CD4-positive, alpha-beta T cell treated with Interleukin-17A for 4 hours (primary cell): Measurements from ENCODE around the gene CACNA1C.

Source experiments
- DNase-seq: peaks from one replicate; pipeline ENCODE4 v3.0.0-alpha.2; 2020; ENCODE audit warnings: mixed read lengths

The CACNA1C gene

DNA sequence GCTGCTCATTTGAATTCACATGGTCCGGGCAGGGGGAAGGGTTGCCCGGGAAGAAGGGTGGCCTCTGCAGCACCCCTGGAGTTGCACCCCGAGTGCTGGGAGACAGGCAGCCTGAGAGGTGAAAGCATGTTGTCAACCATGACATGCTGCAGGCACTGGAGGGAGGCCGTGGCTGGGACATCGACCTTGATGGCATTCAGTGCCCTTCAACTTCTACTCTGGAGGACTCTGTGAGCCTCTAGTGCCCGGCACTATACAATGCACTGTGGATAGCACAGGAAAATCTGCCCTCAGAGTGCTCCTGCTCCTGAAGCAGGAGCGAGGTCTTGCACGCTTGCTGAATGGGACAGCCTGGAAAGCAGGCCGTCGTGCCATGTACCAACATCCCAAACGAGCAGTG is 382.7 kb downstream of the CACNA1C start:
- no peak for DNase-seq

DNA sequence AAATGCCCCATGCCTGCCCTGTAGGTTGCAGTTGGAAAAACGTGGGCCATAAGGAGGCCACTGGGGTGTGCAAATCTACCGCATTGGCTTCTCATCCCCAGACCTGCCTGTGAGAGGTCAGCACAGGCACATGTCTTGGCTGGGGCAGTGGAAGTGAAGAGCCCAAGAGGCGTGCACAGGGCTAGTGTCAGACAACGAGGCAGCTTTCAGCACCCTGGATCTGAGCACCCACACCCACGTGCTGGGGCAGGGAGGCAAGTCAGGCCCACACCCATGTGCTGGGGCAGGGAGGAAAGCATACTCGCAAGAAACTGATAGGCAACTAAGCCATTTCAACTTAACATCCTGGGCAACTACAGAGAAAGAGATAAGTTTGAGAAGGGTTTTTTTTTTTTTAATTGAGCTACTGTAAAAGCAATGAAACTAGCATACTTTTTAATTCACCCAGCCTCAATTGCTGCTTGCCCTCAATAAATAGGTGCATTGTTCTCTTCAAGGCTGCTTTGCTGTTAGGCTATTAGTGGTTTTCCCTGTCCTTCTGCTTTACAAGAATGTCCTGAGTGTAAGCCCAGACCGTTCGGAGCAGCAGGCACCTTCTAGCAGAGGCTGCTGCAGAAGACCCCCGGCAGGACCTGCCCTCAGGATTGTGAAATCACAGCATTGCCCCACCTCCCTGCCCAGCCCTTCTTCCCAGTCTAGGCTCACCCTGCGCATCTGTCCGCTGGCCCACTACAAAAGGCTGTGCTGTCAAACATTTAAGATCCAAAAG is 386.7 kb downstream of the CACNA1C start:
- no peak for DNase-seq

DNA sequence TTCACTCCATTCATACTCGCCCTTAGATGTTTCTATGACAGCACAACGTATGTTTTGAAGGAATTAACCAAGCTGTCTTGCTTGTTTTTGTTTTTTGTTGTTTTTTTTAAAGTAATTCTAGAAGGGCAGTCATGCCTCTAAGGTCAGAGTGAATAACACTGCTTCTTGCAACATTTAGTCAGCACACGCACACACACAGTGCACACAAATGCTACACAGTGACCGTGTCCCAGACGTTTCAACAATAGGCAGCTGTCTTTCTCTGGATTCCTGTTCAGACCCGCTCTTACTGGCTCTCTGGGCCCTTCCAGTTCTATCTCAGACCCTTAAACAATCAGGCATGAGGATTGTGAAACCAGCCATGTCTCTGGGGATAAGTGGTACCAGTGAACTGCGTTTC is 391.0 kb downstream of the CACNA1C start:
- no peak for DNase-seq

DNA sequence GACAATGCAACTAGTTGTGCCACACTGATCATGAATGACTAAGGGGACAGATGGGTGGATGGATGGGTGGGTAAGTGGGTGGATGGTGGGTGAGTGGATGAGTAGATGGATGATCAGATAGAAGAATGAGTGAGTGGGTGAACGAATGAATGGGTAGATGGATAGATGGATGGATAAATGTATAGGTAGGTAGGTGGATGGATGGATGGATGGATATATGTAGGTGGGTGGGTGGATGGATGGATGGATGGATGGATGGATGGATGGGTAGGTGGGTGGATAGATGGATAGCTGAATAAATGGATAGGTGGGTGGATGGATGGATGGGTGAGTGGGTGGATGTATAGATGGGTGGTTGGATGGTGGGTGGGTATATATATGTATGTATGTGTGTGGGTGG is 393.2 kb downstream of the CACNA1C start:
- DNase-seq: no peak

DNA sequence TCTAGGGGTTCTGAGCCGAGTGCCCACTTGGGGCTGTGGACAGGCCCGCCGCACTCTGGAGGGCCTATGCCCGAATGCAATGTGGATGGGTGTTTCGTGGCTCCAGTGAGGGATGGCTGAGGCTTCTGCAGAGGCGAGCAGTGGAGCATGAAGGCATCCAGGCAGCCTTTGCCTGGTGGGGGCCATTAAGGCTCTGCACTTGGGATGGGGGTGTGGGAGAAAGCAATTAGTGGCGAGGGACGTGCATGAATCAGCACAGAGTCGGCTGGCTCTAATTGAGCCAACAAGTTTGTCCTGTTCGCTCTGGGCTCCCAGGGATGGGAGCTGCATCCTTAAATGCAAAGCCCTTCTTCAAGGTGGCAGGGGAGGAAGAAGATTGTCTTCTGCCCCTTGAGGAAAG is 395.1 kb downstream of the CACNA1C start:
- no peak for DNase-seq

DNA sequence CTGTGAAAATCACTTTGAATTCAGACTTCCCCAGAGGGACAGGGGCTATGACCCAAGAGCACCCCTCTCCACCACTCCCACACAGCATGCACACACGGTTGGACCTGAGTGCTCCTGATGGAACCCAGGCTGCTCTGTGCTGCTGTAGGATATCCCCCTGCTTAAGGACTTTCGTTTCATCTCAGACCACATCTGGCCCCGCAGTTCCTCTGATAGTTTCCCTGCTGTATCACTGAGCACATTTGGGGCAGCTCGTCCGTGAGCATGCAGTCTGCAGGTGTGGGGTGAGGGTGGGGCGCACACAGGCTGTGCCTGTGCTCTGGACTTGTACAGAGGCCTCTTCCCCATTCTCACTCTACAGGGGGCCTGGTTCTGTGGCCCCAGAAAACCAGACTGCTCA is 396.8 kb downstream of the CACNA1C start:
- DNase-seq: no peak

DNA sequence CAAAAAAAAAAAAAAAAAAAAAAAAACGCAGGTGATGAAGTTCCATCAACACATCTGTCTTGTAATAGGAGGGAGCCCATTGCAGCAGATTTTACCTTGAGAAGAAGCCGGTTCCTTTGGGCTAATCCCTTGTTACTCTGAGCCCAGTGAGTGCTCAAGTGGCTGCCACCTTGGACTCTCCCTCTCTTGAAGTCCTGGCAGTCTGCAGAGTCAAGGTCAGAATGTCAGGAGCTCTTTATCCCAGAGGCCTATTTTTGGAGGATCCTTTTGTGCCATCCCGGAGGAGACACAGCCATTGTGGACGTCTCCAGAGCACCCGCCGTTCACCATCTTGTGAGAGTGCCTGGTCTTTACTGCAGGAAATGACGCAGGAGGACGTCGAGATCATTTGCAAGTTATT is 397.8 kb downstream of the CACNA1C start:
- no peak for DNase-seq

DNA sequence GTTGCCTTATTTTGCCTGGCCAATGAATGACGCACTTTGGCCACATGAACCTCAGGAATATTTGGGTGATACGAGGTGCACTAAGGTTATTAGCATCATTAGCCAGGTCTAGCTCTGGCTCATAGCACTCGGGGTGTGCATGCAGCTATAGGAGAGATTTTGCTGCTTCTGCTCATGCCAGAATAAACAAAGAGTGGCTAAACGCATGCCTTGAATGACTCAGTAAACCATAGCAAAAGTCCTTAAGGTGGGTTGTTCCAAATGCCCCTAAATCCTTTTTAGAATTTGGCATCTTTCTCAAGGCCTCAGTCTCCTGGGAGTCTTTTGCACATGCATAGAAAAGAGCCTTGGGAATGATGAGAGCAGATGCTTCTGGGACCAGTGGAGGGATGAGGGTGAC is 398.2 kb downstream of the CACNA1C start:
- DNase-seq: no peak

DNA sequence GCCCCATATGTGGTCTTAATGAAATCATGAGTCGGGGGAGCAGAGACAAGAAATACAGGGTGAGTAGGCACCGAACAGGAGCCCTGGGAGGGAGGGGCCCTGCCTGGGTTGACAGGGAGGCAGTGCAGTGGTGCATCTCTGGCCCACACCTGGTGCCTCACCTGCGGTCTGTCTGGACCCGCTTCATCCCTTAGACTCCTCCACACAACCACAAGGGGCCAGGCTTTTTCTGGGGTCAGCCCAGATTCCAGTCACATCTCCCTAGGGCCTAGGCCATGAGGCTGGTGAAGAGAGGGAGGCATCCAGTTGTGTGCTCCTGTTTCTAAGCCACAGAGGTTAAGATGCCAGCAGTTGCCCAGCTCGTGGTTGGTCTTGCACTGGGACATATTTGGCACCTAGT is 398.7 kb downstream of the CACNA1C start:
- no peak for DNase-seq

DNA sequence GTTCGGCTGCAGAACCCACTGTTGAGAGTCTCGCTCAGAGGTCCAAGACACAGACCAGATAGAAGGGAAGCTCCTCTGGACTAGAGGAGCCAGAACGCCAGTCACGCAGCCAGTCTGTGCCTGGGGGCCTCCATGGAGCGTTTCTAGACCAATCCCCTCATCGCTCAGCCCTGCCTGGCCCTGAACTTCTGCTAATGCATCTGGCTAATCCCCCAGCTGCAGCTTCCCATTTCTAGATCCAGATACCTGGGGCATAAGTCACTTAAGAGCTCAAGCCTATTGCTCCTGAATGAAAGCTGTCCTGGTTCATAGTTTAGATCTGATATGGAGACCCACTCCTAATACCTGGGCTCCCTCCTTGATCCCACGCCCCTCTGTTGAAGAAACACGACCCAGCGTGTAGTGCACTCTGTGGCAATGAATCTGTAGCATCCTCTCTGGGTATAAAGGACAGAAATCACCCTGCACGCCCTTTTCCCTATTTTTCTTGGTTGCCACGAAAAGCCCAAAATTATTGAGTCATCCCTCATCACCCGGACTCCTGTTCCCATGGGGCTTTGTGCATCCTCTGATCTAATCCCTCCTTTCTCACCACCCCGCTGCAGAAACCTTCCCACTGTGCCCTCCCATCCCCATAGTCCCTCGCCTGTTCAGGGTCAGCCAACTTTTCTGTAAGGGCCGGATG is 400.4 kb downstream of the CACNA1C start:
- DNase-seq: no peak

DNA sequence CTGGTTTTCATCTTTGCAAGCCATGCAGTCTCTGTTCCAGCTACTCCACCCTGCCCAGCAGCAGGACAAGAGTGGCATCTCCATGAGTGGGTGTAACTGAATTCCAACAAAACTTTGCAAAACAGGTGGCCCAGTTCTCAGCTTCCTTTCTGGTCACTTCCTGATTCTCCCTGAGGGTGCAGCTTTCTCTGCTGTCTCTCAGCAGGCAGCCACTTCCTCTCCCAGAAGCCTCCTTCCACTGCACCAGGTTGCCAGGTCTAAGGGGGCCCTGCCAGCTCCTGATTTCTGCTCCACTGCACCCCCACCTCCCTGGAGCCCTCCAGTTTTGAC is 400.9 kb downstream of the CACNA1C start:
- DNase-seq: no peak

DNA sequence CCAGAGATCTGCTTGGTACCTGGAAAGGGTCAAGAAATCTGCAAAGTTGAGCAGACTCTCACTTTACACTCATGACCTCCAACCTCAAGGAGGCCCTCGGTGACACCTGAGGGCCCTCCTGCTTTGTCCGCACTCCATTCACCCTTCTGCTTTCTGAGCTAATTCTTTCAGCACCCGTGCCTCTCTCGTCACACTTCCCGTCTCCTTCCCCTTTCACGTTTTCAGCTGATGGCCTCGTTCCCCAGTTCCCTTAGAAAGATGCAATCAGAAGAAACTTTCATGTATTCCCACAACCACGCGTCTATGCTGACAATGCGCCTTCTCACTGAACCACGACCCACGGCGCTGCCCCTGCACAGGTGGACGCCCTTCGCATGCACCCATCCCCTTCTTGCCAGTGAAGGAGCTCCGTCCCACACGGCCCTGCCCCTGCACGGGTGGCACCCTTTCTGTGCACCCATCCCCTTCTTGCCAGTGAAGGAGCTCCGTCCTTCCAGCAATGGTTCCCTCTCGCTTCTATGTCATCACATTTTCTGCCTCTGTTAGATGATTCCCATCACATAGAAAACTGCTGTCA is 401.9 kb downstream of the CACNA1C start:
- no peak for DNase-seq

DNA sequence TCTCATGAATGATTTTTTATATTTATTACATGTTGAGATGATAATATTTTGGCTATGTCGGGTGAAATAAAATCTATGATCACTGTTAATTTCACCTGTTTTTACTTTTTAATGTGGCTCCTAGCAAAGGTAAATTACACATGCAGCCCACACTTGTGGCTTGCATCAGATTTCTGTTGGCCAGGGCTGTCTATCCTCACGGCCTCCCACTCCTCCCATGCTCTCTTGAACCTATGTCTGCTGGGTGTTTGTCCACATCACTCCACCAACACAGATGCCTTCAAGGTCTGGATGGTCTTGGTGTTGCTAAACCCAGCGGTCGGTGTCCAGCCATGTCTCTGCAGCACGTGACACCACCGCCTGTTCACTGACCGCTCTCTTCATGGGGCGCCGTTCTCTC is 402.6 kb downstream of the CACNA1C start:
- DNase-seq: no peak

DNA sequence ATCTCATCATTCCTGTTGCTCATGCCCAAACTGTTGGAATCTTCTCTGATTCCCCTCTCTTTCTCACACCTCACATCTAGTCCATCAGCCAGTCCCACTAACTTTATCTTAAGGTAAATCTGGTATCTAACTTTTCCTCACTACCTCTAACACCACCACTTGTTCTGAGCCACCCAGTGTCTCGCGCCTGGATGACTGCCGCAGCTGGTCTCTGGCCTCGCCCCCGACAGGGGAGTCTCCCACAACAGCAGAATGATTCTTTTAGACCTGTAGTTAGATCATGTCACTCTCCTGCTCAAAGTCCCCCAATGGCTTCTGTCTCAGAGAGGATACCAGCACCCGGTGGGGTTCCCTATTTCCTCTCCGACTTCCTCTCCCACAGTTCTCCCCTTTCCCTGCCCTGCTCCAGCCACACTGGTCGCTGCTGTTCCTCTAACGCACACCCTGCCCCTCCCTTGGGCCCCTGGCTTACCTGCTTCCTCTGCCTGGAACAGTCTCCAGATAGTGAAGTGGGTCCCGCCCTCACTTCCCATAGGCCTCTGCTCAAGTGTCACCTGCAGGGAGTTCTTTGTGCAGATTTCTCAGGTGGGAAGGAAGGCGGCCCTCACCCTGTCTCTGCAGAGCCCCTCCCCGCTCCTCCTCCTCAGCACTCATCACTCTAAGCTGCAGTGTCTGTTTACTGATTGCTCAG is 403.5 kb downstream of the CACNA1C start:
- DNase-seq: no peak

DNA sequence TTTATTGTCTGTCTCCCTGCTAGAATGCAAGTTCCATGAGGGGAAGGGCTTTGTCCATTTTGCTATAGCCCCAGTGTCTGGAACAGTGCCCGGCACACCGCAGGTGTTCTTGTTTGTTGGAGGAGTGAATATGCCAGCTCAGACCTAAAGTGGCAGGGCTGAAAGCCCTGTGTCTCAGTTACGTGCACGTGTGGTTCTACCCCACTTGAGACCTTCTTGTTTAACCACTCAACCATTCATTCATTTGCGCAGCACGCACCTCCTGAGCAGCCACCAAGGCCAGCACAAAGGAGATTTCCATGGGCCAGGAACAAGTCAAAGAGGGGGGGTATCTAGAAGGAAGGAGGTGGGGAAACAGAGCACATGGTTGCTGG is 404.0 kb downstream of the CACNA1C start:
- DNase-seq: no peak

DNA sequence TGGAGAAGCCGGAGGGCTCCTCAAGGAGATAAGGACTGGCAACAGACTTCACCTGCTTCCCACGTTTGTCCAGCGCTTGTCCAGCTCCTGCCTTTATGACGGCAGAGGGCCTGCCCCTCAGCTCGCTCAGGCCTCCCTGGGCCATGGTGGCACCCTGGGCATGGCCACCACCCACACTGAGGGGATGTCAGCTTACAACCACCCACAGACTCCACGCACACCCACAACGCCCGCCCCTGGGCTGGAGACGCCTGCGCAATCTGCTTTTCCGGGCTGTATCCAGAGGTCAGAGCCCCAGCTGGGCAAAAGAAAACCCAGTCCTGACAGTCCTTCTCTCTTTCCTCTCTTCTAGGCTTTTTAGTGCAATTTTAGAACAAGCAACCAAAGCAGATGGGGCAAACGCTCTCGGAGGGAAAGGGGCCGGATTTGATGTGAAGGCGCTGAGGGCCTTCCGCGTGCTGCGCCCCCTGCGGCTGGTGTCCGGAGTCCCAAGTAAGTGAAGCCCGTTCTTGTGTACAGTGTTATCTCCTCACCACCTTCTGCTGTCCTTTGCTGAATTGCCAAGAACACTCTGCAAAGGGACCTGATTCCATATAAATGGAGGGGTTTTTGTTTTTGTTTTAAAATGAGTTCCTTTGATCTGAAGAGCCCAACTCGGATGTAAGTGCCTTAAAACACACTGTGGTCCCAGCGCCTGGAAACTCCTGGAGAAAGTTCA is 404.6 kb downstream of the CACNA1C start:
- no peak for DNase-seq

DNA sequence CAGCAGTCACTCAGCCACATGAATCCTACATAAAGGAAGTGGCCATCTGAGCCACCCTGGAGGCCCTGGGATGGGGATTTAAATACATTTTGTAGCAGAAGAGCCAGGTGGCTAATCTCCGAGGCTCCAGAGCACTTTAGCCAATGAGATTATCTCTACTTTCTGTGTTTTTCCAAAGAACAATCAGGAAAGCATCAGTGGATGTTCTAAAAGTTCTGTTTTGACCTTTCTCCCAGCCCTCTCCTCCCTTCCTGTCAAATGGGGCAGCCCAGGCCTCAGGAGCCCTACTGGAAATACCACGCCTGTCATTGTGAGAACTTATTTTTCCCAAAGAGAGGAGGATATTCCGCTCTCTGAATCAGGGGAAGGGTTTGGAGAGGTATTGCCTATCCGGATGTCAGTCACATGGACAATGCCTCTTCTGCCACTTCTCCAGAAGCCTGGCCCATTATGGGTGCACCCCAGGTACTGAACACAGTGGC is 405.2 kb downstream of the CACNA1C start:
- DNase-seq: no peak

DNA sequence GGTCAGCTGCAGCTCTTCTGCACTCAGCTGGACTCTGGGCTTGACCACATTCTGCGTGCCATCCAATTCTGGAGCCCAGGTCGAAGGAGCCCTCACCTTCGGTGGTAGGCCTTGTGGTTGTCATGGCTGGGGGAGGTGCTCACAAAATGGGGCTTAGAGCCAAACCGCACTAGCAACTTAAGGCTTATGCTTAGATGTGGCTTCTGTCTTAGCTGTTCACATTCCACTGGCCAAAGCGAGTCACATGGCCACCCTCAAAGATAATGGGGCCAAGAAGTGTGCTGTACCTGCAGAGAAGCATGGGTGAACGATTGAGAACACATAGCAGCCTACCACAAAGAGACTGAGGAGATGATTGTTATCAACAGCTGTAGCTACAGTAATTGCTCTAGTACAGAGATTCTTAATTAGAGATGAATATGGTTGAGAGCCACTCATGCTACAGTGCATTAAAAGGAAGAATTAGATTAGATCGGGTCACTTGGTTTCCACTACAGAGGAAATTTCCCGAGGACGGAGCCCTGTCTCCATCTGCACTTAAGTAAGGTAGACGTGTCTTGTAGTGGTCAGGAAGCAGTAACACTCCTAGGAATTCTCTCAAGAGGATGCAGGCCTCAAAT is 407.4 kb downstream of the CACNA1C start:
- no peak for DNase-seq

DNA sequence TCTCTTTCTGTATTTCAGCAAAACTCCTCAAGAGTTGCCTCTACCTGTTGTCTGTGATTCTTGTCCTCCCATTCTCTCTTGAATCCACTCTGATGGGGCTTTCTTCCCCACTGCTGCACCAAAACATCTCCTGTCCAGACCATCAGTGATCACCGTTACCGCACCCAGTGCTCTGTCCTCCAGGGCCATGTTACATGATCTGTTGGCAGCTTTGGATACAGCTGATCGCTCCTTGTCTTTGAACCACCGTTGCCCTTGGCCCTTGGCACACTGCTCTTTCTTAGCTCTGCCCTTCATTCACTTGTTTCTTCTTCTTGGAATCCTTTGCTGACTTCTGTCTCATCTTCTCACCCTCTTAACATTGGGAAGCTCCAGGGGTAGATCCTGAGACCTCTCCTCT is 408.3 kb downstream of the CACNA1C start:
- DNase-seq: no peak

DNA sequence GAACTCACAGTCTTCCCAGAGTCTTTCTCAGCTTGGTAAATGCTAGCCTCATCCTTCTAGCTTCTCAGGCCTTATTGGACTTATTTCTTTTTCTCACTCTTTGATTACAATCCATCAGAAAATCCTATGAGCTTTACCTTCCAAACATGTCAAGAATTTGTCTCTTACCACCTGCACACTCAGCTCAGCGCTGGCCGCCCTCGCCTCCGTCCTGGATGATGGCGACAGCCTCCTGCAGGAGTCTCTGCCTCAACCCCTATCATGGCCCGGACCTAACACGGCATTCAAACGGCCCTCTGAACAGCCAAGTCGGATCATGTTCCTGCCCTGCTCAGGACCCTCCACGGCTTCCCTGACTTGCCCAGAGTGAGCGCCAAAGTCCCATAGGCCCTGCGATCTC is 408.9 kb downstream of the CACNA1C start:
- no peak for DNase-seq

DNA sequence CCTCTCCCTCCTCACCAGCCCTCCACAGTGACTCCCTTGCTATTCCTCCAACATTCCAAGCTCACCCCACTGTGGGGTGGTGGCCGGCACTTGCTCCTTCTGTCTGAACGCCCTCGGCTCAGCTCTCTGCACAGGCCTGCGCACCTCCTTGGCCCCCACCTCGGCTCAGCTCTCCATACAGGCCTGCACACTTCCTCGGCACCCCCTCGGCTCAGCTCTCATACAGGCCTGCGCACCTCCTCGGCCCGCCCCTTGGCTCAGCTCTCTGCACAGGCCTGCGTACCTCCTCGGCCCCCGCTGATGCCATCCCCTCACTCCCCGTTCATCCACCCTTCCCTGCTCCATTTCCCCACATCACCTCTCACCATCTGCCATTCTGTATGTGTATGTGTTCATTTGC is 409.3 kb downstream of the CACNA1C start:
- DNase-seq: no peak

DNA sequence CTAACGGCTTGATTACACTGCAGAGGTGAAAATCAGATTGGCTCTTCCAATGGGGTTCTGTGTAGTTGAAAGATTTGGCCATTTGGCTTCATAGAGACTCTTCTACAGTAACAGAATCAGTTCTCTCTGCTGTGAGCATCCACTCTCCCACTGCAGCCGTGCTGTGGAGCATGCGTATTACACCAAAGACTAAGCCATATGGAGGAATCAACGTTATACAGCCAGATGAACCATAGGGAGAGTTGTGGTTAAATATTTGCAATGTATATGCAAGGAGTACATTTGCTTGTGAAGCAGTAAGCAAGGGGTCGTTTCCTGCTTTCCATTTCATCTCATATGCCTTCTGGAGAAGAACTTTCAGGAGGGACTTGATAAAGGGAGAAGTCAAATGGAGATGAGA is 410.9 kb downstream of the CACNA1C start:
- no peak for DNase-seq

DNA sequence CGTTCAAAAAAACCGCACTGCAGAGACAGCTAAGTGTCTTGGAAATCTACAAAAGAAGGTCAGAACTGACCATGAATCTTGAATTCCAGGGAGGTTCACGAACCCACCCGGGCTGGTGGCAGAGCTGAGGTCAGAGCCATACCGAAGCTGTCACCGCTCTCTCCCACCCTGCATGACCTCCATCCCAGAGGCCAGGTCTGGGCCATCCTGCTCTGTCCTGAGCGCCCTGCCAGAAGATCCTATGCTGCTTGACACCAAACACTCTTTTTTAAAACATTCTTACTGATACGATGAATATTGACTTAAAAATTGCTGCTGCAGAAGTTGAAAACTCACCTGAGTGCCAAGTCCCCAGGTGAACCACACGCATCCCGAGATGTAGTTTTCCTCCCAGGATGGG is 412.9 kb downstream of the CACNA1C start:
- DNase-seq: no peak
